Spinal cord (tissue), 10 donors: Measurements from ENCODE around the gene SUGP2. TPM values are rescaled to one million over a fixed set of nuclear protein-coding genes. Genes with fewer than 3 reads are reported as not detected.

Experiments
- DNase-seq, 6 donors: peaks; one replicate each; pipeline versions ENCODE4 v3.0.0 to v3.0.0-alpha.2; 2013 to 2015; ENCODE audit warnings: low spot score in 6 of 6, low read depth in 4 of 6
- H3K27ac ChIP-seq: one replicate; pipeline ENCODE4 v1.5.1; 2013; ENCODE audit warnings: low read depth, low read length, control low read depth
- H3K27me3 ChIP-seq: one replicate; pipeline ENCODE4 v1.6.1; 2013; ENCODE audit warnings: low read length; ENCODE audit not compliant: control insufficient read depth, insufficient read depth
- H3K36me3 ChIP-seq: one replicate; pipeline ENCODE4 v1.6.1; 2013; ENCODE audit warnings: low read length; ENCODE audit not compliant: control insufficient read depth, insufficient read depth
- H3K4me1 ChIP-seq: one replicate; pipeline ENCODE4 v1.6.1; 2013; ENCODE audit warnings: low read length; ENCODE audit not compliant: control insufficient read depth, insufficient read depth
- H3K4me3 ChIP-seq: one replicate; pipeline ENCODE4 v1.5.1; 2013; ENCODE audit warnings: low read depth, low read length, control low read depth
- H3K9me3 ChIP-seq: one replicate; pipeline ENCODE4 v1.6.1; 2013; ENCODE audit warnings: low read length; ENCODE audit not compliant: control insufficient read depth, insufficient read depth
- WGBS: methylation state at CpG from one replicate; pipeline ENCODE4 v1.1.5; 2013; ENCODE audit warnings: missing lambda C conversion rate; ENCODE audit not compliant: insufficient coverage; 5-methylcytosine and 5-hydroxymethylcytosine counted together
- polyA plus RNA-seq, 2 donors: library from polyadenylated mRNA; unstranded; fragments of 120-200 nt; gene quantifications; one replicate each; pipeline ENCODE4 v1.2.1, GENCODE V29; 2013; ENCODE audit not compliant: insufficient read length in 2 of 2
- total RNA-seq, 2 donors: library from RNA; depleted of rRNA in 1 of 2; stranded (reverse); fragments of 120-200 nt in 1 of 2; fragments of >200 nt in 1 of 2; gene quantifications; one replicate each; pipeline versions ENCODE4 v1.2.3 to v1.2.4, GENCODE V29; 2013 to 2014
- donor health status: healthy.

Gene SUGP2
- total and polyA plus RNA-seq, 4 donors: 76.8 to 198 (median 129) TPM

GRCh38 chr19:18987456-18987855 lies 45.9 kb downstream of the SUGP2 start:
- no peak overlapping the region for H3K4me3 ChIP-seq
- H3K9me3 ChIP-seq: no peaks in the 10 kb centered on the region
- peaks cover 10% of the 10 kb centered on the region for H3K27me3 ChIP-seq
- WGBS: 0% methylated on average over 1 of the region's 4 CpGs
- no peak overlapping the region for H3K27ac ChIP-seq
- peaks cover 24% of the 10 kb centered on the region for H3K4me1 ChIP-seq
- DNase-seq: no peak
- peaks cover 22% of the 10 kb centered on the region for H3K36me3 ChIP-seq

- 8% methylated on average over 1 of the region's 7 CpGs for WGBS
- DNase-seq: peak in 4 of 6 donors; percentile 24 to 81 (median 52)
- H3K4me1 ChIP-seq: peaks cover 20% of the 10 kb centered on the region
- no peaks in the 10 kb centered on the region for H3K9me3 ChIP-seq
- peaks cover 6% of the 10 kb centered on the region for H3K36me3 ChIP-seq
- no peak overlapping the region for H3K27ac ChIP-seq
- no peak overlapping the region for H3K4me3 ChIP-seq
- peaks cover 10% of the 10 kb centered on the region for H3K27me3 ChIP-seq
Measured at GRCh38 chr19:18985257-18985656, 48.1 kb downstream of the SUGP2 start.

GRCh38 chr19:18984251-18984650 lies 49.1 kb downstream of the SUGP2 start:
- H3K27ac ChIP-seq: no peak overlapping the region
- H3K9me3 ChIP-seq: no peaks in the 10 kb centered on the region

GRCh38 chr19:18982669-18983068 lies 50.6 kb downstream of the SUGP2 start:
- H3K36me3 ChIP-seq: no peaks in the 10 kb centered on the region
- DNase-seq: no peak
- peaks cover 20% of the 10 kb centered on the region for H3K4me1 ChIP-seq
- 100% methylated on average over 1 of the region's 2 CpGs for WGBS
- H3K27ac ChIP-seq: no peak overlapping the region
- H3K27me3 ChIP-seq: peaks cover 10% of the 10 kb centered on the region
- no peaks in the 10 kb centered on the region for H3K9me3 ChIP-seq
- H3K4me3 ChIP-seq: no peak overlapping the region

More at GRCh38 chr19:18984251-18984650, 49.1 kb downstream of the SUGP2 start:
- Histone ChIP-seq H3K4me3 (no peak overlapping the region), H3K36me3 (no peaks in the 10 kb centered on the region), H3K27me3 (peaks cover 10% of the 10 kb centered on the region), H3K4me1 (peaks cover 20% of the 10 kb centered on the region)
- WGBS: 70% methylated on average over 2 of the region's 3 CpGs
- no peak for DNase-seq

- no peak for DNase-seq
- H3K9me3 ChIP-seq: no peaks in the 10 kb centered on the region
- no peak overlapping the region for H3K27ac ChIP-seq
- WGBS: 86% methylated on average over 4 of the region's 7 CpGs
- H3K4me3 ChIP-seq: no peak overlapping the region
- no peaks in the 10 kb centered on the region for H3K36me3 ChIP-seq
- H3K27me3 ChIP-seq: peaks cover 10% of the 10 kb centered on the region
- peaks cover 9% of the 10 kb centered on the region for H3K4me1 ChIP-seq
Measured at GRCh38 chr19:18980432-18981020, 52.8 kb downstream of the SUGP2 start.

- H3K4me1 ChIP-seq: no peaks in the 10 kb centered on the region
- H3K36me3 ChIP-seq: no peaks in the 10 kb centered on the region
- H3K27ac ChIP-seq: no peak overlapping the region
- H3K4me3 ChIP-seq: no peak overlapping the region
- peaks cover 4% of the 10 kb centered on the region for H3K27me3 ChIP-seq
- no peak for DNase-seq
- WGBS: 83% methylated on average over 2 of the region's 7 CpGs
- H3K9me3 ChIP-seq: no peaks in the 10 kb centered on the region
Measured at GRCh38 chr19:18978616-18979015, 54.7 kb downstream of the SUGP2 start.

GRCh38 chr19:18975869-18976268 lies 57.4 kb downstream of the SUGP2 start:
- Histone ChIP-seq H3K9me3 (no peaks in the 10 kb centered on the region), H3K27ac (no peak overlapping the region), H3K4me3 (no peak overlapping the region), H3K4me1 (no peaks in the 10 kb centered on the region), H3K36me3 (no peaks in the 10 kb centered on the region), H3K27me3 (no peaks in the 10 kb centered on the region)
- DNase-seq: peak in 1 of 6 donors; percentile 50
- WGBS: 58% methylated on average over 5 of the region's 10 CpGs

GRCh38 chr19:18975011-18975410 lies 58.3 kb downstream of the SUGP2 start:
- no peaks in the 10 kb centered on the region for H3K27me3 ChIP-seq
- no peaks in the 10 kb centered on the region for H3K9me3 ChIP-seq
- no peak overlapping the region for H3K27ac ChIP-seq
- WGBS: 100% methylated on average over 3 of the region's 3 CpGs
- no peaks in the 10 kb centered on the region for H3K36me3 ChIP-seq
- H3K4me3 ChIP-seq: no peak overlapping the region
- H3K4me1 ChIP-seq: no peaks in the 10 kb centered on the region
- DNase-seq: no peak

- Histone ChIP-seq H3K4me3 (no peak overlapping the region), H3K27me3 (no peaks in the 10 kb centered on the region), H3K4me1 (no peaks in the 10 kb centered on the region), H3K27ac (no peak overlapping the region), H3K36me3 (no peaks in the 10 kb centered on the region), H3K9me3 (no peaks in the 10 kb centered on the region)
- DNase-seq: no peak
- WGBS: 82% methylated on average over 3 of the region's 5 CpGs
Measured at GRCh38 chr19:18972851-18973250, 60.5 kb downstream of the SUGP2 start.

GRCh38 chr19:18972301-18972811 lies 61.0 kb downstream of the SUGP2 start:
- Histone ChIP-seq H3K27me3 (no peaks in the 10 kb centered on the region), H3K4me3 (no peak overlapping the region), H3K4me1 (peaks cover 2% of the 10 kb centered on the region), H3K36me3 (no peaks in the 10 kb centered on the region), H3K9me3 (no peaks in the 10 kb centered on the region), H3K27ac (no peak overlapping the region)
- no peak for DNase-seq
- 55% methylated on average over 6 of the region's 12 CpGs for WGBS
